NCI-H82 (cell line): ENCODE results near the gene HOXB6.

Experiments
- DNase-seq: peaks from one replicate; lab custom pipeline; 2025; lab: John Stamatoyannopoulos, UW

HOXB6 gene

GRCh38 chr17:48593840-48594537 is 10.8 kb downstream of the HOXB6 start:
- DNase-seq, result peak; percentile 83

- no peak for DNase-seq
Observed at GRCh38 chr17:48593126-48593829, 11.5 kb downstream of the HOXB6 start, which contains the start of gene HOXB5. TSS of gene HOXB5 (minus strand) at chr17:48593779. CDS start at chr17:48593682, 97 bp downstream.

DNA sequence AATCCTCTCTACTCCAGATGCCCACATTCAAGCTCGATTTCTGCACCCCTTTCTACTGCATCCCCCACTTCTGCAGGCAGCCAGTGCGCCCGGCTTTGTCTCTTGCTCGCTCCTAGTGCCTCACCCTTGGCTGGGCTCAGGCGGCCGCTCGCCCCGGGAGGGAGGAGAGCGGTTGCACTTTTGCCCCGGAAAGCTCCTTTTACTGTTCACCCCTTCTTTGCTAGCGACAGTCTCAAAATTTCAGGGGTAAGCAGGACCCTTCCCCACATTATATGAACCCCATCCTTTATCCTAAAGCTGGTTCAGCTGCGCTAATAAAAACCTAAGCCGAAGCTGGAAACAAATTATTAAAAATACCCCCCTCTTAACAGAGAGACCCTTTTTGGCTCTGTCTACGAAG is 12.2 kb downstream of the HOXB6 start:
- DNase-seq, result no peak

DNA sequence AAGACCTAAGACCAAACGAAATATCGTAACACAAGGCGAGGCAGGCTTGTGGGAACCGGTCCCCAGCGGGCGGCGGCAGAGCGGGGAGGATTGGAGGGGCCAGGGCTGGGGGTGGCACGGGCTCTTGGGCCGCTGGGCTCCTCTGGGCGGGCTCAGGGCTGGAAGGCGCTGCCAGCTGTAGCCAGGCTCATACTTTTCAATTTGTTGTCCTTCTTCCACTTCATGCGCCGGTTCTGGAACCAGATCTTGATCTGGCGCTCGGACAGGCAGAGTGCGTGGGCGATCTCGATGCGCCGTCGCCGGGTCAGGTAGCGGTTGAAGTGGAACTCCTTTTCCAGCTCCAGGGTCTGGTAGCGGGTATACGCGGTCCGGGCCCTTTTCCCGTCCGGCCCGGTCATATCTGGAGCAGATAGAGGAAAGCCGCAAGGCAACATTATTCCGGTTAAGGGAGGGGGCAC is 12.7 kb downstream of the HOXB6 start:
- DNase-seq, result no peak

GRCh38 chr17:48591255-48592056 is 13.3 kb downstream of the HOXB6 start:
- DNase-seq, result no peak

DNA sequence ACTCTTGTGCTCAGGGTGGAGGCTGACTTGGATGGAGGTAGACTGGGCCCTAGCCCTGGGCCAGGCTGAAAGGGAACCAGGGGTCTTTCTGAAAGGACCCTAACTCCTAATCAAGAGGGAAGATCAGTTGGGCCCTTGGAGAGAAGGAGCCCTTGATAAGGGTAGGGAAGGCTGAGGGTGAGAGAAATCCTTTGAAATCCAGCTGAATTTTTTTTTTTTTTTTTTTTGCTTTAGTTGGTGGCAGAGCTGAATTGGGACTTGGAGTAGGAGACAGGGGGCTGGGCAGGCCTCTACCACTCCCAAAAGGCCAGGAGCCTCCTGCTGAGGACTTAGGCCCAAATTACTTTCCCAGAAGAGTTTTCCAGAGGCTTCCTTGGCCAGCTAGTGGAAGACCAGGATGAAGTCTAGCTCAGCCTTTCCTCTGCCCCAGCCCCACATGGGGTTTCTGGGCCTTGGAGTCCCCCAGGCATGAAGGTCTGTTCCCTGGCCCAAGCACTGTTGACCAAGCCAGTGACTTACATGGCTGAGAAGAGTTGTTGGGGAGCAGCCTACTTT is 14.1 kb downstream of the HOXB6 start:
- no peak for DNase-seq

DNA sequence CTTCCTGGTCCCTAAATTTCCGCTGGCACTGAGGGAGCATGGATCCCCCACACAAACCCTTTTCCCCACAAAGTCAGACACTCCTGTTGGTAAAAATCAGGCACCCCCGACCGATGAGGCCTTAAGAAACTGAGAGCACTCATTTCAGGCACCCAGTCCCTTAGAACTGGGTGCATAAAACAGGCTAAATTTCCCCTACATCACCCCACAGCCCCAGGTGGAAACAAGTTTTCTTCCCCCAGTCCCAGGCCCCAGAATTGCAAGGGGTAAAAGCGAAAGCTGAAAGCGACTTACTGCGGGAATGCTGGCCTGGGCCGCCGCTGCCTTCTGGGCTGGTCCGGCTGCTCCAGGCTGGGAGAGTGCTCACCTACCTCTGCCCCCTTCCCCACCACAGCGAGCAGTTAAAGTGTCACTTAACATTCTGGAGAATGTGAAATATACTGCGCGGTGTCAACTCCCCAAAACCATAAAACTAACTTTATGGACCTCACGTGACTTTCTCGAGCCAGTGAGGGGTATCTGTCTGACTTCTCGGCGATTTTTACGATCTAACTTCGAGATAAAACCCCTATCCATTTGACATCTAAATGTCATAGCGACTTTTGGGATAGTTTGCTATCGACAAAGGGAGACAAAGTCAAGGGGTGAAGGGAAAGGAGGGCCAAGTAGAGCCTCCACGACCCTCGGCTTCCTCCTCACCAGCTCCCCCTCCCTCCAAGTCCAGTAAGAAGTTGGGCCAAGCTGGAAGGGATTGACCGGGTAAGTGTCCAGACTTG is 14.8 kb downstream of the HOXB6 start, which contains the start of gene HOXB3:
TSS of gene HOXB3 (minus strand) at position 411 of the 776 bp plus-strand sequence. CDS start 37,767 bp downstream, outside the sequence.
- no peak for DNase-seq

- no peak for DNase-seq
Observed at GRCh38 chr17:48589060-48589830, 15.5 kb downstream of the HOXB6 start.

GRCh38 chr17:48588528-48588927 is 16.3 kb downstream of the HOXB6 start:
- no peak for DNase-seq

DNA sequence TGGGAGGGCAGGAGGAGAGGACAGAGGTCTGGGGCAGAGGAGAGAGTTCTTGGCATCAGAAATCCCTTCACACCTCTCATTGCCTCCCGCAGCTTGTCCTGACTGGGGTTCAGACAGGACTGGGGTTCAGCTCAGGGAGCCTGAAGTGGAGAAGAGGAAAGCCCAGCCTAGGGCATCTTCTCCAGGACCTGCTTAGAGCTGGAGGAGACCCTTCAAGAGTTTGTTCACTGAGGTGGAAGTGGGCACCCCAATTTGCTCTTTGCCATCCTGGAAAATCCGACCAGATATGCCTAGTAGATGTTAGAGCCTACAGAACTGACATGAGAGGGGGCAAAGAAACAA is 16.7 kb downstream of the HOXB6 start:
- DNase-seq, result no peak

- no peak for DNase-seq
Observed at GRCh38 chr17:48587276-48588073, 17.3 kb downstream of the HOXB6 start.

- no peak for DNase-seq
Observed at GRCh38 chr17:48586355-48587258, 18.2 kb downstream of the HOXB6 start.

DNA sequence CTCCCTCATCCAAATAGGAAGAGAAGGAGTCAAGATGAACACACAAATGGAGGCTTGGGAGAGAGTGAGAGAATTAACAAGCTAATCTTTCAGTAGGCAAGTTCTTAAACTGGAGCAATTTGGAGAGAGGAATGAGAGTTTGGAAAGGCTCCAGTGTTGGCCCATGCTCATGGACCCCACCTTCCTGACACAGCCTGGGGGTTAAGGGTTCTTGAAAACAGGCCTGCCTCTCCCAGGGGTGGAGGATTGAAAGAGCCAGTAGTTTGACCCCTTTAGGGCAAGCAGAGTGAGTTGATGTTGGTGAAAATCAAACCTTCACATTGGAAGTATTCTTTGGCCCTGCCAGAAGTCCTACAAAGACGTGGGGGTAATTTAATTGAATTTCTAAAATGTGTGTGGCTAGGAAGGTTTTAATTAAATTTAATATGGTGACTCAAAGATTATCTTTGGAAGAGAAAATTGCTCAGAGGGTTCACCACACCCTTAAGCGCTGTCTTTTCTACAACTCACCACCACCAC is 20.5 kb downstream of the HOXB6 start:
- no peak for DNase-seq

DNA sequence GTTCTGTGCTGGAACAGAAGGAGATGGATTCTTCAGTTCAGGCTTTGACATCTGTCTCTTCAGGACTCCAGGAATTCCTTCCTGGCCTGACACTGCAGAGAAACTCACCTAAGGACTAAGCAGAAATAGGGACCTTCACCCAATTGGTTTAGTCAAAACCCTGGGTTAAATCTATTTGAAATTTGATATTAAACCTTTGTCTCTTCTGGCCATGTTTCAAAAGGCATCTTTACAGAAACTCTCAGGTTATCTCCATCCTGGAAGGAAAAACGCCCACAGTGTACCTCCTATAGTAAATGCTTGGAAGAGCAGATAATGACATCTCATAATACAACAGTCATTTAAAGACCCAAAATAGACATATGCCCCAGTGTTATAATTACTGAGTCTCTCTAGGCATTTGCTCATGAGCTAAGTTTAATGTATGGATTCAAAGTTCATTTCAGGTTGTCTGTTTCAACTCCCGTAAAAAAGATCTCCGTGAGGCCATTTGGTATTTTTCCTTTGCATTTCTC is 21.0 kb downstream of the HOXB6 start:
- no peak for DNase-seq

DNA sequence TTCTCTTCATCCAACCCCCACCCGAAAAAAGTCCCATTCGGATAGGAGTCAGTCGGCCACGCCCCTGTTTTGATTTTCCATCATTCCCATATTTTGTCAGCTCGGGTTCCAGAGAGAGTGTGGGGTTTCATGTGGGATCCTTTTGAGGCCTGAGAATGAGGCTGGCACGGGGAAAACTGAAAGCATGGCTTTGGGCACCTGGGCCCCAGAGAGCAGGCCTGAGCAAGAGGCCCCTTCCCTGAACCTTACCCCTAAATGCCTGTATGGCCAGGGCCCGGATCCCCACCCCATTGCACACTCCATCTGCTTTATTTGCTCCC is 22.1 kb downstream of the HOXB6 start:
- no peak for DNase-seq

DNA sequence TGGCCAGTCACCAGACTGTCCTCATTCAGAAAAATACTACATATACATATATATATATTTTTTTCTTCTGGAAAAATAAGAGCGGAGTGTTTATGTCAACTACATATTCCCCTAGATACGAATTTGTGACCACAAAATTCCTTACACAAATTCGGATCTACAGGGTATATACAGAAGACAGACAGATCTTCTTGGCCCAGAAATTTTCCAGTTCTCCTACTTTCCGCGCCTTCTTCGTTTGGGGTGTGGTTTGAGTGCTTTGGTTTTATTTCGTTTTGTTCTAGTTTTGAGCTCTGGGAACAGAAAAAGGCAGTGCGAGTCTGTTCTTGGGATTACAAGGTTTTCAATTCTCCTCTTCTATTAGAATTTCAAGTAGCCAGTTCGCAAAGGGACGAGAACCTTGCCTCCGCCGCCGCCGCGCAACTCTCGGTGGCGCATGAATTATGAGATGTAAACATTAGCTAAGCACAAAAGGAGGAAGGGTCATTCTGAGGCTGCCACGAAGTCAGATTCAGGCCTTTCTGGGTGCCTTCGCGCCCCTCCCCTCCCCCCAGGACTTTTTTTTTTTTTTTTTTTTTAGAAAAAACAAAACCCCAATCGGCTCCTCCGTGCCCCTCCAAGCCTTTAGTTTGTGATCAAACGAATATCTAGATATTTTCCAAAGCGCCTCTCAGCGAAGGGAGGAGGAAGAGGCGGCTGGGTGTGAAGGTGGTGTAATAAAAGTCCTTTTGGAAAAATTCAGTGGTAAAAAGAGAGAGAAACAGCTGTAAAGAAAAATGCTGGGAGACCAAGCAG is 24.8 kb downstream of the HOXB6 start:
- no peak for DNase-seq

GRCh38 chr17:48579471-48579759 is 25.4 kb downstream of the HOXB6 start:
- DNase-seq, result no peak
